BE2C (cell line): ENCODE results near the gene EEFSEC.
A peak's percentile ranks its signal among the peaks of the same experiment; 100 is the strongest.

Experiments
- DNase-seq: peaks from one replicate; pipeline ENCODE4 v3.0.0-alpha.2; 2020
- H3K27me3 ChIP-seq: fragments of 250-450 bp; sonication (Bioruptor Pico); 2 replicates; pipeline ENCODE4 v1.5.1; 2020; ENCODE audit warnings: mild to moderate bottlenecking
- H3K36me3 ChIP-seq: fragments of 250-450 bp; sonication (Bioruptor Pico); 2 replicates; pipeline ENCODE4 v1.5.1; 2020; ENCODE audit warnings: mild to moderate bottlenecking
- H3K4me1 ChIP-seq: fragments of 250-450 bp; sonication (Bioruptor Pico); 2 replicates; pipeline ENCODE4 v1.5.1; 2020
- H3K4me3 ChIP-seq: 2 replicates; pipeline ENCODE4 v1.5.1; 2011; ENCODE audit warnings: low read depth, low read length
- H3K9me3 ChIP-seq: fragments of 250-450 bp; sonication (Bioruptor Pico); 2 replicates; pipeline ENCODE4 v1.5.1; 2020
- TF ChIP-seq, protein P1 (sequence below): IDR thresholded peaks from 2 replicates; pipeline ENCODE4 v1.5.1; 2012; ENCODE audit warnings: mild to moderate bottlenecking, low read depth, low read length

EEFSEC gene

DNA sequence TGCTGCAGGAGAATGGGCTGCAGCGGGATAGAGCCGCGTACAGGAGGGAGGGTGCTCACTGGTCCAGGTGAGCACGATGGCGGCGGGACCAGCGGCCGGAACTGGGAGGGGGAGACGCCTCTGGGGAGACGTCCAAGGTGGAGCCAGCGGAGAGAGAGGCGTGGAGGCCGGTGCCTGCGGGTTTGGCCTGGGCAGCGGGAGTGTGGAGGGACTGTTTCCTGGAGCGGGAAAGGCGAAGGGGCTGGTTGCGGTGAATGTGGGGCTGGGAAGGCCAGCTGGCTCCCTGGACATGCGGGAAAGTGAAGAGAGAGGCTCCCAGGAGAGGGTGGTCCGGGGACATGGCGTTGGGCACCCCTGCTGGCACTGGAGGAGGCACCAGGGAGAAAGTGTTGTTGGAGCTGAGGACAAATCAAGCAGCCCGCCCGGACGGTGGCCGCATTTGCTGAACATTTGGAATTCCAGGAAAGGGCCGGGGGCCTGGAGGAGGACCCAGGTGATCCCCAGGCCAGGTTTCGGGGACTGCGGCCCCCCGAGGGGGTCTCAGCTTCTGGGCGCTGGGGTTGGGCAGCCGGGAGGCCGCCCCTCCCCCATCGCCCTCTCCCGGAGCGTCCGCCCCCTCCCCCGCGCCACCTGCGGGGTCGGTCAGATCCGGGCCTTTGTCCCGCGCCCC, 279.2 kb downstream of the EEFSEC start:
- Histone ChIP-seq H3K27me3 (no peaks in the 10 kb centered on the region), H3K36me3 (no peaks in the 10 kb centered on the region), H3K9me3 (no peaks in the 10 kb centered on the region), H3K4me1 (peaks cover 64% of the 10 kb centered on the region), H3K4me3 (peak overlapping the region; percentile 49)
- peak; percentile 44 for DNase-seq
- TF ChIP-seq, protein P1, sequence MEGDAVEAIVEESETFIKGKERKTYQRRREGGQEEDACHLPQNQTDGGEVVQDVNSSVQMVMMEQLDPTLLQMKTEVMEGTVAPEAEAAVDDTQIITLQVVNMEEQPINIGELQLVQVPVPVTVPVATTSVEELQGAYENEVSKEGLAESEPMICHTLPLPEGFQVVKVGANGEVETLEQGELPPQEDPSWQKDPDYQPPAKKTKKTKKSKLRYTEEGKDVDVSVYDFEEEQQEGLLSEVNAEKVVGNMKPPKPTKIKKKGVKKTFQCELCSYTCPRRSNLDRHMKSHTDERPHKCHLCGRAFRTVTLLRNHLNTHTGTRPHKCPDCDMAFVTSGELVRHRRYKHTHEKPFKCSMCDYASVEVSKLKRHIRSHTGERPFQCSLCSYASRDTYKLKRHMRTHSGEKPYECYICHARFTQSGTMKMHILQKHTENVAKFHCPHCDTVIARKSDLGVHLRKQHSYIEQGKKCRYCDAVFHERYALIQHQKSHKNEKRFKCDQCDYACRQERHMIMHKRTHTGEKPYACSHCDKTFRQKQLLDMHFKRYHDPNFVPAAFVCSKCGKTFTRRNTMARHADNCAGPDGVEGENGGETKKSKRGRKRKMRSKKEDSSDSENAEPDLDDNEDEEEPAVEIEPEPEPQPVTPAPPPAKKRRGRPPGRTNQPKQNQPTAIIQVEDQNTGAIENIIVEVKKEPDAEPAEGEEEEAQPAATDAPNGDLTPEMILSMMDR, result no peak

GRCh38 chr3:128432971-128433836, 279.9 kb downstream of the EEFSEC start:
- peak overlapping the region; percentile 49 for H3K4me3 ChIP-seq
- H3K36me3 ChIP-seq, result no peaks in the 10 kb centered on the region
- no peaks in the 10 kb centered on the region for H3K27me3 ChIP-seq
- peaks cover 57% of the 10 kb centered on the region for H3K4me1 ChIP-seq
- TF ChIP-seq, protein P1, result no peak
- H3K9me3 ChIP-seq, result no peaks in the 10 kb centered on the region
- DNase-seq, result peak; percentile 64

DNA sequence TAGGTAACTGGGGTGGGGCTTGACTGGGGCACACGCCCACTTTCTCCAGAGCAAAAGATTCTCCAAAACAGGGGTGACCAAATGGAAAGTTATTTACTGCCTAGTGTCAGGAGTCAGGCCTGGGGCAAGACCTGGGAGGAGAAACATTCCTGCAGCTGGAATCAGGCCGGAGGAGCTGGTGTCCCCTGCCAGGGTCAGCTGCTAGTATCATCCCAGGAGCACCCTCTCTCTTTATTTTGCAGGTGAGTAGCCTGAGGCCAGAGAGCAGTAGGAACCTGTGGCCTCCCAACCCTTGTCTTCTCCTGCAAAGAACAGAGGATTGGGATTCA, 280.5 kb downstream of the EEFSEC start:
- Histone ChIP-seq H3K4me3 (no peak overlapping the region), H3K27me3 (no peaks in the 10 kb centered on the region), H3K36me3 (no peaks in the 10 kb centered on the region), H3K9me3 (no peaks in the 10 kb centered on the region), H3K4me1 (peaks cover 52% of the 10 kb centered on the region)
- no peak for DNase-seq
- TF ChIP-seq, protein P1, result no peak

- no peak for DNase-seq
- H3K27me3 ChIP-seq, result no peaks in the 10 kb centered on the region
- peaks cover 50% of the 10 kb centered on the region for H3K4me1 ChIP-seq
Measured at GRCh38 chr3:128434524-128434923, 281.2 kb downstream of the EEFSEC start.

GRCh38 chr3:128435058-128435457, 281.8 kb downstream of the EEFSEC start:
- DNase-seq, result peak; percentile 86
- H3K4me3 ChIP-seq, result no peak overlapping the region
- H3K27me3 ChIP-seq, result no peaks in the 10 kb centered on the region
- no peaks in the 10 kb centered on the region for H3K9me3 ChIP-seq
- peaks cover 45% of the 10 kb centered on the region for H3K4me1 ChIP-seq
- TF ChIP-seq, protein P1, result no peak
- H3K36me3 ChIP-seq, result no peaks in the 10 kb centered on the region

More at GRCh38 chr3:128434524-128434923, 281.2 kb downstream of the EEFSEC start:
- H3K9me3 ChIP-seq, result no peaks in the 10 kb centered on the region
- TF ChIP-seq, protein P1, result no peak
- H3K36me3 ChIP-seq, result no peaks in the 10 kb centered on the region
- no peak overlapping the region for H3K4me3 ChIP-seq

DNA sequence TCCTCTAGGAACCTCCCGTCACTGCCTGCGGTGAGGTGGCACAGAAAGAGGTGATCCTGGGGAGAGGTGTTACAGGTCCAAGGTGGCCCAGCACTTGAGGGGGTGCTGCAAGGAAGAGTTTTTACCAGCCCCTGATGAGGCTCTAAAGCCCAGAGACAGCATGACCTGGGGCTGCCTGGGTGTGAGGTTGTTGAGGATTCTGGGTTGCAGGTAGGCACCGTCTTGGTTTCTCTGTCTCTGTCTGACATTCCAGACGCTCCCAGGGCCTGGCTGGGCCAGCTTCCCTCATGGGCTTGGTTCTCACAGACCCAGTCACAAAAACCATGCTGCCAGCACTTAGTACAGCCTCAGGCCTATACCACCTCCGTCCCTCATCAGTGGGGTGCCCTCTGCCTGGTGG, 282.3 kb downstream of the EEFSEC start:
- H3K27me3 ChIP-seq, result no peaks in the 10 kb centered on the region
- H3K4me3 ChIP-seq, result no peak overlapping the region
- no peaks in the 10 kb centered on the region for H3K9me3 ChIP-seq
- no peaks in the 10 kb centered on the region for H3K36me3 ChIP-seq
- no peak for DNase-seq
- TF ChIP-seq, protein P1, result no peak
- peaks cover 42% of the 10 kb centered on the region for H3K4me1 ChIP-seq
